Cardiac fibroblast (primary cell): Measurements from ENCODE around the gene ZNF331.

ENCODE experiments used
- DNase-seq, 2 donors: peaks; one replicate each; pipeline versions ENCODE4 v3.0.0 to v3.0.0-alpha.2; 2010; ENCODE audit warnings: low read depth in 2 of 2
- H3K4me3 ChIP-seq, 2 donors: replicated peaks in 1 of 2; 1 replicate in 1 of 2; 2 replicates in 1 of 2; pipeline ENCODE4 v1.5.1; 2011; ENCODE audit warnings: low read depth in 2 of 2, low read length in 2 of 2, mild to moderate bottlenecking in 2 of 2, moderate library complexity in 1 of 2
- CTCF ChIP-seq: IDR thresholded peaks from one replicate; pipeline ENCODE4 v1.5.1; 2011; ENCODE audit warnings: low read depth, mild to moderate bottlenecking, low read length, inconsistent platforms

ZNF331 gene

GRCh38 chr19:53626976-53627375 is 89.0 kb downstream of the ZNF331 start:
- H3K4me3 ChIP-seq: no peak overlapping the region
- DNase-seq: no peak
- no peak for TF ChIP-seq CTCF
